ENCODE measurements around the gene LYG2.
"Not testable (repeated sequence)": the region's sequence is repeated elsewhere in the genome, so short reads cannot be mapped to it uniquely, and the experiment has no call there.

LYG2 gene

GRCh38 chr2:99201959-99202678 is 53.3 kb downstream of the LYG2 start:
- DNase-seq (ENCODE audit: low read depth in 2 of 2) = no peak

- DNase-seq (ENCODE audit: low read depth in 2 of 2) = no peak
These were observed 55.2 kb downstream of the LYG2 start for GRCh38 chr2:99200076-99200800.

- DNase-seq (ENCODE audit: low read depth in 2 of 2) = no peak
These were observed 57.2 kb downstream of the LYG2 start for GRCh38 chr2:99198103-99198841.

GRCh38 chr2:99192364-99192763 is 63.1 kb downstream of the LYG2 start:
- not testable (repeated sequence) for DNase-seq (ENCODE audit: low read depth in 2 of 2)
